OCI-LY1 (cell line): ENCODE results near the gene PRUNE2.

Source experiments
- H2AFZ ChIP-seq: fragments of 200-600 bp; sonication (generic), shearing (Covaris generic); 2 replicates; pipeline ENCODE4 v1.6.0; 2014; ENCODE audit warnings: antibody characterized with exemption, mild to moderate bottlenecking, low read length
- H3F3A ChIP-seq: fragments of 200-600 bp; sonication (generic), shearing (Covaris generic); 2 replicates; pipeline ENCODE4 v1.6.0; 2014; ENCODE audit warnings: mild to moderate bottlenecking, antibody characterized with exemption, low read length, moderate library complexity; ENCODE audit not compliant: insufficient read depth
- H3K27ac ChIP-seq: fragments of 200-600 bp; sonication (generic); 2 replicates; pipeline ENCODE4 v1.5.1; 2014; ENCODE audit warnings: low read length, mixed run types, mild to moderate bottlenecking, low read depth; ENCODE audit not compliant: poor library complexity, severe bottlenecking
- H3K27me3 ChIP-seq: fragments of 200-600 bp; sonication (generic); 2 replicates; pipeline ENCODE4 v1.6.0; 2014; ENCODE audit warnings: antibody characterized with exemption, mild to moderate bottlenecking, low read length, moderate library complexity; ENCODE audit not compliant: insufficient read depth
- H3K36me3 ChIP-seq: fragments of 200-600 bp; sonication (generic); 2 replicates; pipeline ENCODE4 v1.6.1; 2014; ENCODE audit warnings: mild to moderate bottlenecking, antibody characterized with exemption, low read length, moderate library complexity, mixed read lengths; ENCODE audit not compliant: insufficient read depth
- H3K4me1 ChIP-seq: fragments of 200-600 bp; sonication (generic); 2 replicates; pipeline ENCODE4 v1.5.1; 2014; ENCODE audit warnings: mild to moderate bottlenecking, low read length, moderate library complexity; ENCODE audit not compliant: insufficient read depth, severe bottlenecking
- H3K4me2 ChIP-seq: fragments of 200-600 bp; sonication (generic), shearing (Covaris generic); 2 replicates; pipeline ENCODE4 v1.6.1; 2014; ENCODE audit warnings: low read length
- H3K4me3 ChIP-seq: fragments of 200-600 bp; sonication (generic); 2 replicates; pipeline ENCODE4 v1.5.1; 2014; ENCODE audit warnings: low read length, low read depth, mild to moderate bottlenecking, mixed read lengths; ENCODE audit not compliant: poor library complexity, severe bottlenecking
- H3K79me2 ChIP-seq: fragments of 200-600 bp; shearing (Covaris generic); 2 replicates; pipeline ENCODE4 v1.6.1; 2016; ENCODE audit warnings: mixed run types, low read length, mixed read lengths; ENCODE audit not compliant: insufficient read depth
- H3K9ac ChIP-seq: fragments of 200-600 bp; sonication (generic), shearing (Covaris generic); 2 replicates; pipeline ENCODE4 v1.6.1; 2014; ENCODE audit warnings: mild to moderate bottlenecking, low read length, mixed read lengths
- H3K9me2 ChIP-seq: fragments of 200-600 bp; sonication (generic), shearing (Covaris generic); 2 replicates; pipeline ENCODE4 v1.6.1; 2014; ENCODE audit warnings: low read depth, mild to moderate bottlenecking, low read length, mixed read lengths
- H3K9me3 ChIP-seq: fragments of 200-600 bp; shearing (Covaris generic); 2 replicates; pipeline ENCODE4 v1.6.1; 2014; ENCODE audit warnings: low read length, mixed read lengths
- H4K20me1 ChIP-seq: fragments of 200-600 bp; sonication (generic), shearing (Covaris generic); 2 replicates; pipeline ENCODE4 v1.6.0; 2016; ENCODE audit warnings: mild to moderate bottlenecking, low read length; ENCODE audit not compliant: insufficient read depth
- CTCF ChIP-seq: fragments of 200-600 bp; sonication (generic), shearing (Covaris generic); IDR thresholded peaks from 2 replicates; pipeline ENCODE4 v1.5.1; 2017; ENCODE audit warnings: mild to moderate bottlenecking, antibody characterized with exemption, low read length, moderate library complexity, mixed read lengths
- EZH2 ChIP-seq: fragments of 200-600 bp; sonication (generic), shearing (Covaris generic); IDR thresholded peaks from 2 replicates; pipeline ENCODE4 v1.8.0; 2017; ENCODE audit warnings: borderline replicate concordance, mixed run types, mild to moderate bottlenecking, antibody characterized with exemption, low read length, moderate library complexity, mixed read lengths

The PRUNE2 gene

GRCh38 chr9:76820431-76820830 lies 85.5 kb downstream of the PRUNE2 start:
- Histone ChIP-seq H3K9ac (no peak overlapping the region), H3K4me2 (no peak overlapping the region), H3K9me2 (no peaks in the 10 kb centered on the region), H3K36me3 (no peaks in the 10 kb centered on the region), H3K79me2 (no peaks in the 10 kb centered on the region), H2AFZ (no peak overlapping the region), H3K4me1 (no peaks in the 10 kb centered on the region), H3K4me3 (no peak overlapping the region), H3K27me3 (no peaks in the 10 kb centered on the region), H4K20me1 (no peaks in the 10 kb centered on the region), H3K9me3 (no peaks in the 10 kb centered on the region), H3K27ac (no peak overlapping the region), H3F3A (no peaks in the 10 kb centered on the region)
- TF ChIP-seq EZH2 (no peak), CTCF (no peak)

- no peaks in the 10 kb centered on the region for H3K36me3 ChIP-seq
- no peaks in the 10 kb centered on the region for H3K27me3 ChIP-seq
- H3F3A ChIP-seq, result no peaks in the 10 kb centered on the region
- no peak overlapping the region for H3K27ac ChIP-seq
- no peak for TF ChIP-seq EZH2
- TF ChIP-seq CTCF, result no peak
- no peak overlapping the region for H3K4me2 ChIP-seq
- H3K9ac ChIP-seq, result no peak overlapping the region
- no peaks in the 10 kb centered on the region for H3K4me1 ChIP-seq
- H3K9me2 ChIP-seq, result no peaks in the 10 kb centered on the region
- no peaks in the 10 kb centered on the region for H3K9me3 ChIP-seq
- H2AFZ ChIP-seq, result no peak overlapping the region
- H3K4me3 ChIP-seq, result no peak overlapping the region
- H4K20me1 ChIP-seq, result no peaks in the 10 kb centered on the region
- no peaks in the 10 kb centered on the region for H3K79me2 ChIP-seq
Measured at GRCh38 chr9:76818271-76818670, 87.6 kb downstream of the PRUNE2 start.

GRCh38 chr9:76817489-76817888 lies 88.4 kb downstream of the PRUNE2 start:
- TF ChIP-seq EZH2, result no peak
- TF ChIP-seq CTCF, result no peak
- Histone ChIP-seq H3K79me2 (no peaks in the 10 kb centered on the region), H3K9me3 (no peaks in the 10 kb centered on the region), H3K9me2 (no peaks in the 10 kb centered on the region), H3K4me3 (no peak overlapping the region), H2AFZ (no peak overlapping the region), H3F3A (no peaks in the 10 kb centered on the region), H3K27me3 (no peaks in the 10 kb centered on the region), H3K4me1 (no peaks in the 10 kb centered on the region), H3K27ac (no peak overlapping the region), H3K4me2 (no peak overlapping the region), H4K20me1 (no peaks in the 10 kb centered on the region), H3K9ac (no peak overlapping the region), H3K36me3 (no peaks in the 10 kb centered on the region)
